GM12801 (cell line): Measurements from ENCODE around the gene COX14.

Experiments used
- TF ChIP-seq, protein P1 (sequence below): IDR thresholded peaks from one replicate; pipeline ENCODE4 v1.5.1; 2011; ENCODE audit warnings: control low read depth; ENCODE audit not compliant: insufficient read length; ENCODE audit errors: extremely low read depth

Gene COX14

DNA sequence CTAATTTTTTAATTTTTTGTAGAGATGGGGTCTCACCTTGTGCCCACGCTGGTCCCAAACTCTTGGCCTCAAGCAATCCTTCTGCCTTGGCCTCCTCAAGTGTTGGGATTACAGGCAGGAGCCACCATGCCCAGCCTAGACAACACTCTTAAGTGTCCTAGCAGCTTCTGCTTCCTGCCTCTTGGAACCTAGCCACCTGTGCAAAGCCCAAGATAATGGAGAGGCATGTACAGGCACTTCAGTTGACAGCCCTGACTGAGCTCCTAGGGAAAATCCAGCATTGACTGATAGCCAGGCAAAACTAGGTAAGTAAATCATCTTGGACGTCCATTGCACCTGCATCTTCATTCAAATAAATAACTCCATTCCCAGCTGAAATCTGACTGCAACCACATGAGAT, 15.5 kb downstream of the COX14 start:
- TF ChIP-seq, protein P1, sequence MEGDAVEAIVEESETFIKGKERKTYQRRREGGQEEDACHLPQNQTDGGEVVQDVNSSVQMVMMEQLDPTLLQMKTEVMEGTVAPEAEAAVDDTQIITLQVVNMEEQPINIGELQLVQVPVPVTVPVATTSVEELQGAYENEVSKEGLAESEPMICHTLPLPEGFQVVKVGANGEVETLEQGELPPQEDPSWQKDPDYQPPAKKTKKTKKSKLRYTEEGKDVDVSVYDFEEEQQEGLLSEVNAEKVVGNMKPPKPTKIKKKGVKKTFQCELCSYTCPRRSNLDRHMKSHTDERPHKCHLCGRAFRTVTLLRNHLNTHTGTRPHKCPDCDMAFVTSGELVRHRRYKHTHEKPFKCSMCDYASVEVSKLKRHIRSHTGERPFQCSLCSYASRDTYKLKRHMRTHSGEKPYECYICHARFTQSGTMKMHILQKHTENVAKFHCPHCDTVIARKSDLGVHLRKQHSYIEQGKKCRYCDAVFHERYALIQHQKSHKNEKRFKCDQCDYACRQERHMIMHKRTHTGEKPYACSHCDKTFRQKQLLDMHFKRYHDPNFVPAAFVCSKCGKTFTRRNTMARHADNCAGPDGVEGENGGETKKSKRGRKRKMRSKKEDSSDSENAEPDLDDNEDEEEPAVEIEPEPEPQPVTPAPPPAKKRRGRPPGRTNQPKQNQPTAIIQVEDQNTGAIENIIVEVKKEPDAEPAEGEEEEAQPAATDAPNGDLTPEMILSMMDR = no peak

DNA sequence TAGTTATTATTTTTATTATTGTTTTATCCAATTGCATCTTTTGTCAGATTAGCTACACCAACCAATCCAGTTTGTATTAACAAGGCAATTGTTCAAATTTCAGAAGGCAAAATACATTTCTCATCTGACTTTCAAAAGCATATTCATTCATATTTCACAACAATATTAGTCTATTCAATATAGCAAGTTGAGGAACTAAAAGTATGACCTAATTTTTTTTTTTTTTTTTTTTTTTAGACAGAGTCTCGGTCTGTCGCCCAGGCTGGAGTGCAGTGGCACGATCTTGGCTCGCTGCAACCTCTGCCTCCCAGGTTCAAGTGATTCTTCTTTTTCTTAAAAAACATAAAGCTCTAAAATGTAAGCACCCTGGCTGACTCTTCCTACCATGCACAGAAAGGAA, 17.3 kb downstream of the COX14 start:
- TF ChIP-seq, protein P1 = no peak

DNA sequence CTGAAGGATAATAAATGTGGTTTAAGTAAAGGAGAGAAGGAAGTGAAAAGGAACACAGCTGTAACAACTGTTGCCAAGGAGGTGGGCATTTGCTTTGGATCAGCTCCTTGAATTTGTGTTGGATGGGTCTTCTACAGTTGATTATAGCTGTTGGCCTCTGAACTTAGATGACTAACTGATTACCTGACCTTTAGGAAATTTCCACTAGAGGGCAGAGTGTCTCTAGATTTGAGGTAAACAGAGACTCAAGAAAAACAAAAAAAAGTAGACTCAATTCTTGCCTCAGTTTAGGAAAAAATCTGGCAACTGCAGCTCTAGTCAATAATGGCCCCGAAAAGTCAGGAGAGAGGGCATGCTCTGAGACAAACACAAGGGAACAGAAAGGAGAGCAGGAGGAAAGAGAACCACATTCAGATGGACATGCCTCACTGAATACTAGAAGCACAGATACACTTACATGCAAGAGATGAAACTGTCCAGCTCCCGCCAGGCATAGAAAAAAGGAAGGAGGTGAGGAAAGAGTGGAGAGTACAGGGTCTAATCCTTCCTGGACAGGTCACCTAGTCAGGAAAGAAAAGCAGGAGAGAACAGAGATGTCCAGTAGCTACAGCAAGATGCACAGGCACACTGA, 20.6 kb downstream of the COX14 start:
- TF ChIP-seq, protein P1 = no peak

DNA sequence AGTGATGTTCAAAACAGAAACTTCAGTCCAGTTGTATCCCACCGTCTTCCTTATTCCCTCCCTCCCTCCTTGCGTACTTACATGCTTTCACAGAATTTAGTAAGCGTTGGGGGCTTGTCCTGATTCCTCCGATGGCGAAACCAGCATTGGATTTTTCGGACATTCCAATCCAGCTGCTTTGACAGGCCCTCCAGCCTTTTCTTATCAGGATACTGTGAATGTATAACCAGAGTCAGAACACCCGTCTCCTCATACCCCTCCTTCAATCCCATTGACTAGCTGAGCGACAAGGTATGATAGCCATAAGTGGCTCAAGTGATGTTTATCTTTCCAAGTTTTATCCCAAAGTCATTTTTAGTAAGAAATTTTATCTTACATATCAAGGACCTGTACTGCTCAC, 31.0 kb downstream of the COX14 start:
- TF ChIP-seq, protein P1 = no peak

DNA sequence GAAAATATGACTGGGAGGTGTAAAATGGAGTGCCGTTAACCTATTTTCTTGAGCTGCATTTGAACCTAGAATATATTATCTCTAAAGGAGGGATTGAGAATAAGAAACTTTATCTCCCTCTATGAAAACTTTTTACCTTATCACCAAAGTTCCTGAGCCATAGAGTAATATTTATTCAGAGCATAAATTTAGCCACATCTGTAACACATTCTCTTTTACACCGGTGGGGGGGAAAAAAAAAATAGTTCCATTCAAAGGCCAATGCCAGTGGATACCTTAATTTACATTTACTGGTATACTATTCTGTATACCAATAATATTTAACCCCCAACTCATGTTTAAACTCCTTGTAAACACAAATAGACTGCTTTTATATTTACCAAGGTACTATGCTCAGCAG, 33.4 kb downstream of the COX14 start:
- TF ChIP-seq, protein P1 = no peak

DNA sequence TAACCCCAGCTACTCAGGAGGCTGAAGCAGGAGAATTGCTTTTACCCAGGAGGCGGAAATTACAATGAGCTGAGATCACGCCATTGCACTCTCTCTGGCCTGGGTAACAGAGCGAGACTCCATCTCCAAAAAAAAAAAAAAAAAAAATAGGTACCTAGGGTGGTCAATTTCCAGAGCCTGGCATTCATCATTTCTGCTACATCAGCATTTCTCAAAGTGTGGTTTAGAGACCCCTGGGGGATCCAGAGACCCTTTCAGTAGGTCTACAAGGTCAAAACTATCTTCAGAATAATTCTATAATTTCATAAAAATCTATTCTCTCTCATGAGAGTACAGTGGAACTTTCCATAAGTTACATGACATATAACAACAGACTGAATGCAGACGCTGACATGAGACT, 35.2 kb downstream of the COX14 start:
- TF ChIP-seq, protein P1 = no peak

DNA sequence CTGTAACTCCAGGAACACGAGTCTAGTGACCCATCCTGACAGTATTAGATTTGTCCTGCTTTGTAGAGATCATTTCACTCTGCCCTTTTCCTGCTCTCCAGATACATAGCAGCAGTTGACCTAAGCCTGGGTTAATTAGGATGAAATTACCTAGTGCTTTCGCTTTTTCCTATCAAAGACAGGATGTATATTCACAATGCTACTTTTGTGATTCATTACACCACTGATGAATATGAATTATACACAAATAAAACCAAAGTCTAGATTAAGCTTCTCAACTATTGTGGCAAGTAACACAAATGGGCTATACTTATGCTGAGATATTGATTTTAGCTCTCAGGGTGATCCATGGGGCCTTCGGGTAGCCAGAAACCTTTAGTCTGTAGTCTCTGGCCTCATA, 37.3 kb downstream of the COX14 start:
- TF ChIP-seq, protein P1 = no peak
